Hepatocyte (in vitro differentiated cells): ENCODE measurements around the gene RASA3.
"Not testable (repeated sequence)": the region's sequence is repeated elsewhere in the genome, so short reads cannot be mapped to it uniquely, and the experiment has no call there.

Experiments
- EZH2 ChIP-seq: fragments of 200-600 bp; sonication (generic); IDR thresholded peaks from 2 replicates; pipeline ENCODE4 v1.6.1; 2016; ENCODE audit warnings: antibody characterized with exemption, mild to moderate bottlenecking, borderline replicate concordance
- EZH2phosphoT487 ChIP-seq: fragments of 200-600 bp; sonication (generic); IDR thresholded peaks from one replicate; pipeline ENCODE4 v1.6.1; 2018; ENCODE audit warnings: antibody characterized with exemption, mild to moderate bottlenecking, low read depth, moderate library complexity; ENCODE audit not compliant: unreplicated experiment, severe bottlenecking
- TF ChIP-seq, protein P1 (sequence below): fragments of 200-600 bp; sonication (generic); IDR thresholded peaks from 2 replicates; pipeline ENCODE4 v1.5.1; 2016; ENCODE audit warnings: antibody characterized with exemption, mild to moderate bottlenecking; ENCODE audit not compliant: poor library complexity

GRCh38 chr13:114020134-114020533, 112.3 kb downstream of the RASA3 start:
- TF ChIP-seq, protein P1, sequence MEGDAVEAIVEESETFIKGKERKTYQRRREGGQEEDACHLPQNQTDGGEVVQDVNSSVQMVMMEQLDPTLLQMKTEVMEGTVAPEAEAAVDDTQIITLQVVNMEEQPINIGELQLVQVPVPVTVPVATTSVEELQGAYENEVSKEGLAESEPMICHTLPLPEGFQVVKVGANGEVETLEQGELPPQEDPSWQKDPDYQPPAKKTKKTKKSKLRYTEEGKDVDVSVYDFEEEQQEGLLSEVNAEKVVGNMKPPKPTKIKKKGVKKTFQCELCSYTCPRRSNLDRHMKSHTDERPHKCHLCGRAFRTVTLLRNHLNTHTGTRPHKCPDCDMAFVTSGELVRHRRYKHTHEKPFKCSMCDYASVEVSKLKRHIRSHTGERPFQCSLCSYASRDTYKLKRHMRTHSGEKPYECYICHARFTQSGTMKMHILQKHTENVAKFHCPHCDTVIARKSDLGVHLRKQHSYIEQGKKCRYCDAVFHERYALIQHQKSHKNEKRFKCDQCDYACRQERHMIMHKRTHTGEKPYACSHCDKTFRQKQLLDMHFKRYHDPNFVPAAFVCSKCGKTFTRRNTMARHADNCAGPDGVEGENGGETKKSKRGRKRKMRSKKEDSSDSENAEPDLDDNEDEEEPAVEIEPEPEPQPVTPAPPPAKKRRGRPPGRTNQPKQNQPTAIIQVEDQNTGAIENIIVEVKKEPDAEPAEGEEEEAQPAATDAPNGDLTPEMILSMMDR = not testable (repeated sequence)
- TF ChIP-seq EZH2, EZH2phosphoT487: not testable (repeated sequence)
